ENCODE results near the gene BACE1.

BACE1 gene

GRCh38 chr11:117305145-117305544, 10.9 kb downstream of the BACE1 start:
- DNase-seq = no peak

GRCh38 chr11:117303646-117304315, 12.3 kb downstream of the BACE1 start:
- no peak for DNase-seq

GRCh38 chr11:117303101-117303500, 13.0 kb downstream of the BACE1 start:
- no peak for DNase-seq

- DNase-seq = no peak
Observed at GRCh38 chr11:117302228-117302627, 13.8 kb downstream of the BACE1 start.

GRCh38 chr11:117300773-117301172, 15.3 kb downstream of the BACE1 start:
- DNase-seq = no peak

GRCh38 chr11:117300283-117300663, 15.8 kb downstream of the BACE1 start:
- DNase-seq = no peak

GRCh38 chr11:117299351-117300282, 16.4 kb downstream of the BACE1 start:
- DNase-seq = no peak

- DNase-seq = no peak
Observed at GRCh38 chr11:117298195-117298594, 17.9 kb downstream of the BACE1 start.

GRCh38 chr11:117296881-117297280, 19.2 kb downstream of the BACE1 start:
- no peak for DNase-seq

GRCh38 chr11:117295438-117296137, 20.5 kb downstream of the BACE1 start:
- DNase-seq = no peak

- DNase-seq = no peak
Observed at GRCh38 chr11:117292616-117293015, 23.4 kb downstream of the BACE1 start.

- DNase-seq = no peak
Observed at GRCh38 chr11:117290809-117291396, 25.2 kb downstream of the BACE1 start, which contains the start of gene BACE1-AS. Gene BACE1-AS (plus strand): TSS chr11:117291346.

- DNase-seq = no peak
Observed at GRCh38 chr11:117289795-117290194, 26.3 kb downstream of the BACE1 start.

- no peak for DNase-seq
Observed at GRCh38 chr11:117287668-117288067, 28.4 kb downstream of the BACE1 start.

- no peak for DNase-seq
Observed at GRCh38 chr11:117286588-117286987, 29.5 kb downstream of the BACE1 start.

- DNase-seq = no peak
Observed at GRCh38 chr11:117284053-117284452, 32.0 kb downstream of the BACE1 start.

- DNase-seq = no peak
Observed at GRCh38 chr11:117282956-117283355, 33.1 kb downstream of the BACE1 start.

- DNase-seq = no peak
Observed at GRCh38 chr11:117281869-117282268, 34.2 kb downstream of the BACE1 start.

- no peak for DNase-seq
Observed at GRCh38 chr11:117281159-117281558, 34.9 kb downstream of the BACE1 start.

- DNase-seq = no peak
Observed at GRCh38 chr11:117279711-117280376, 36.2 kb downstream of the BACE1 start.

GRCh38 chr11:117278347-117278746, 37.7 kb downstream of the BACE1 start:
- DNase-seq = no peak

GRCh38 chr11:117273550-117274289, 42.3 kb downstream of the BACE1 start:
- DNase-seq = no peak

Data from activated CD4-positive, alpha-beta T cell treated with anti-CD3 and anti-CD28 coated beads for 1 hour (primary cell).